GM18909 (cell line): Measurements from ENCODE around the gene SIVA1.

Experiments used
- ATAC-seq: cut with Tn5 transposase; IDR thresholded peaks from one replicate; pipeline ENCODE4 v1.9.1; 2021; ENCODE audit warnings: mild to moderate bottlenecking; ENCODE audit not compliant: unreplicated experiment, poor library complexity

SIVA1 gene

GRCh38 chr14:104803280-104803911, 50.4 kb downstream of the SIVA1 start:
- no peak for ATAC-seq

GRCh38 chr14:104803912-104804410, 51.0 kb downstream of the SIVA1 start:
- no peak for ATAC-seq

GRCh38 chr14:104804481-104805325, 51.8 kb downstream of the SIVA1 start:
- no peak for ATAC-seq

- ATAC-seq, result no peak
Observed at GRCh38 chr14:104805326-104805678, 52.4 kb downstream of the SIVA1 start.

GRCh38 chr14:104805941-104806624, 53.1 kb downstream of the SIVA1 start:
- no peak for ATAC-seq

- no peak for ATAC-seq
Observed at GRCh38 chr14:104806625-104807465, 53.9 kb downstream of the SIVA1 start.

GRCh38 chr14:104808456-104808855, 55.5 kb downstream of the SIVA1 start:
- ATAC-seq, result no peak
